ENCODE measurements around the gene PCMTD2. TPM values are rescaled to one million over a fixed set of nuclear protein-coding genes. Genes with fewer than 3 reads are reported as not detected.
A peak's percentile ranks its signal among the peaks of the same experiment; 100 is the strongest.

PCMTD2 gene
- total and polyA plus RNA-seq, 8 donors: 14.1 to 107 (median 39.2) TPM

DNA sequence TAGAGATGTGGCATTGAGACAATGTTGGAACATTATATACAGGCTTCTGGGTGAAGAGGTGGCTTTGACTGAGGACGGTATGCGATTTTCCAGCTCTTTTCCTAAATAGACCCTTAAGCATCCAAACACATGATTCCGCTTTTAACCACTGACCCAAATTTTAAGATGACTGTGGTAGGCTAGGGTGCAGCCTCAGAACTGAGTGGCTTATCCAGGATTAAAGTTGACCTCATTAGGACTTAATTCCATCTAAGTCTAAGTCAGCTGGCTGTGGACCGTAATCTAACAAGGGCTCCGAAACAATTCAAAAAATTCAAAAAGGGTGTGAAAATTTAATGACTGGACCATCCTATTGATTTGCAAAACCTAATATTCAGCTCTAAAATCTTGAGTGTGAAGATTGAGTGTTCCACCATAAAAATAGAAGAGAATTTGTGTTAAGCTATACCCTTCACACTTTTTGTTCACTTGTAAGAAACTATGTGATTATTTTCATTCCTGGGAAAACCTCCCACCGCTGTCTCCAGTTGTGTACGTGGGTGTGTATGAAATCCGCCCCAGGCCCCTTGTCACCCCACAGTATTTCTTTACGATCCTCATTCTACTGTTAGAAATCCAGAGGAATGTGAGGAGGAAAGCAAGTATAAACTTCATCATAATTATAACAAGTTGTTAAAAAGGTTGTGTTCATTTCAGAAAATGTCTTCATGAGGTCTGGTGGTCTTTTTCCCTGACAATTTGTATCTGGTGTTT, 2.7 kb downstream of the PCMTD2 start:
- Histone ChIP-seq H3K4me1 (peaks cover 16 to 50% (median 35%) of the 10 kb centered on the region in 4 donors), H3K36me3 (peaks cover 0 to 12% (median 8%) of the 10 kb centered on the region in 4 donors), H3K27me3 (no peaks in the 10 kb centered on the region), H3K4me3 (no peak overlapping the region), H3K27ac (no peak overlapping the region), H3K9me3 (no peaks in the 10 kb centered on the region)
- no peak for DNase-seq
- intact Hi-C loops (cut with DNase I; ENCODE audit: low total_unique reads): no loop called here
- WGBS, 5 donors: 87 to 91% (median 90%) methylated on average over 9 of the region's 9 CpGs
- TF ChIP-seq, protein P1, sequence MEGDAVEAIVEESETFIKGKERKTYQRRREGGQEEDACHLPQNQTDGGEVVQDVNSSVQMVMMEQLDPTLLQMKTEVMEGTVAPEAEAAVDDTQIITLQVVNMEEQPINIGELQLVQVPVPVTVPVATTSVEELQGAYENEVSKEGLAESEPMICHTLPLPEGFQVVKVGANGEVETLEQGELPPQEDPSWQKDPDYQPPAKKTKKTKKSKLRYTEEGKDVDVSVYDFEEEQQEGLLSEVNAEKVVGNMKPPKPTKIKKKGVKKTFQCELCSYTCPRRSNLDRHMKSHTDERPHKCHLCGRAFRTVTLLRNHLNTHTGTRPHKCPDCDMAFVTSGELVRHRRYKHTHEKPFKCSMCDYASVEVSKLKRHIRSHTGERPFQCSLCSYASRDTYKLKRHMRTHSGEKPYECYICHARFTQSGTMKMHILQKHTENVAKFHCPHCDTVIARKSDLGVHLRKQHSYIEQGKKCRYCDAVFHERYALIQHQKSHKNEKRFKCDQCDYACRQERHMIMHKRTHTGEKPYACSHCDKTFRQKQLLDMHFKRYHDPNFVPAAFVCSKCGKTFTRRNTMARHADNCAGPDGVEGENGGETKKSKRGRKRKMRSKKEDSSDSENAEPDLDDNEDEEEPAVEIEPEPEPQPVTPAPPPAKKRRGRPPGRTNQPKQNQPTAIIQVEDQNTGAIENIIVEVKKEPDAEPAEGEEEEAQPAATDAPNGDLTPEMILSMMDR (IDR thresholded peaks at IDR 0.05): no peak
- no peak for TF ChIP-seq EP300 (IDR thresholded peaks at IDR 0.05)
- TF ChIP-seq POLR2A (IDR thresholded peaks at IDR 0.05): no peak
- no peak for TF ChIP-seq POLR2AphosphoS5 (IDR thresholded peaks at IDR 0.05)

DNA sequence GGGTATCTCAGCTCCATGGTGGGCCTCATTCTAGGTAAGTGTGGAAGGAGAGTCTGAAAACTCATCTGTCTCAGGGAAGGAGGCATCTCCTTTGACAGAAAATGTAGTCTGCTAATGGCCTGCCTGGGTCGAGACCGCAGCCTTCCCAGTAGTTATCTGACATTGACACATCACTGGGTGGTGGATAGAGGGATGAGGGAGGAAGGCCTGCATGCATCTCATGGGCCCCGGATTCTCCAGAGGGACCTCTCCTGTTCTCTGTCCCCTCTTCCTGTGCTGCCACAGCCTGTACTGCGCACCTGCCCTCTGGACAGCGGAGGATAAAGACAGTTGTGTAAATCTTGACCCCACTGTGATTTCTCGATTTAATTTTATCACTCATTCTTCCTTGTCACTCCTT, 4.7 kb downstream of the PCMTD2 start:
- intact Hi-C loops (cut with DNase I; ENCODE audit: low total_unique reads): no loop called here
- H3K36me3 ChIP-seq: peaks cover 0 to 29% (median 12%) of the 10 kb centered on the region in 4 donors
- peak overlapping the region in 1 of 5 donors; percentile 21 for H3K27ac ChIP-seq
- H3K27me3 ChIP-seq: no peaks in the 10 kb centered on the region
- WGBS, 5 donors: 62 to 88% (median 79%) methylated on average over 6 of the region's 6 CpGs
- H3K9me3 ChIP-seq: no peaks in the 10 kb centered on the region
- TF ChIP-seq POLR2A (IDR thresholded peaks at IDR 0.05): no peak
- TF ChIP-seq, protein P1 (IDR thresholded peaks at IDR 0.05): no peak
- no peak for TF ChIP-seq EP300 (IDR thresholded peaks at IDR 0.05)
- TF ChIP-seq POLR2AphosphoS5 (IDR thresholded peaks at IDR 0.05): no peak
- DNase-seq: no peak
- H3K4me3 ChIP-seq: no peak overlapping the region
- H3K4me1 ChIP-seq: peaks cover 11 to 45% (median 32%) of the 10 kb centered on the region in 4 donors

DNA sequence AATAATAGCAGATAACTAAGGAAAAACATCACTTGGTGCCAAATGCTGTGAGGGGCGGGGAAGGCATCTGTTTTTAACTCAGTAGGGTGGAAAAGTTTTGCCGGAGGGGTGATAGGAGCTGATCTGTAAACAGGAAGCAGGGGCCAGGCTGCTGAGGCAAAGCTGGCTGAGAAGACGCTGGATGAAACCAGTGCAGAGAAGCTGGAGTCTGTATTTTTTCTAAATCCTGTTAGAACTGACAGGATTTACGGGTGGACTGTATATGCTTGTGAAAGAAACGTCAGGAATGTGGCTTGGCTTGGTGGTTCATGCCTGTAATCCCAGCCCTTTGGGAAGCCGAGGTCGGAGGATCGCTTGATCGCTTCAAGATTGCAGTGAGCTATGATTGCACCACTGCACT, 5.6 kb downstream of the PCMTD2 start:
- 45 to 60% (median 48%) methylated on average over 9 of the region's 9 CpGs for WGBS, 5 donors
- H3K36me3 ChIP-seq: peaks cover 0 to 38% (median 20%) of the 10 kb centered on the region in 4 donors

DNA sequence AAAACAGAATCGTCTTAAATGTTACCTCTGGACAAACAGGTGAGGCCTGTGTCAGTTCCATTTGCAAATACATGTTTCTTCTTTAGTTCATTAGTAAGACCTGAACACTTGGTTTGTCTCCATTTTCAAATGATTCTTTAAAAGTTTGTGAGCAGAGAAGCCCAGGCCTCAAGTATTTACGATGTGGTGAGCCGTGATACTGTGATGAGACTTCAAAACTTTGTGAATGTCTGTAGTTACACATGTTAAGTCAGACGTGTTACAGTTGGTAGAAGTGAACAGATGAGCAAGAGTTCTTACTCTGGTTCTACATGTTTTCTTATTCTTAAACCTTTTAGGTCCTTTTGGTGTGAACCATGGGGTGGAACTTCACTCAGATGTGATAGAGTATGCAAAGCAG, 8.5 kb downstream of the PCMTD2 start:
- intact Hi-C loops (cut with DNase I; ENCODE audit: low total_unique reads): no loop called here
- 78 to 84% (median 81%) methylated on average over 4 of the region's 4 CpGs for WGBS, 5 donors
- no peaks in the 10 kb centered on the region for H3K9me3 ChIP-seq
- no peak overlapping the region for H3K4me3 ChIP-seq
- H3K4me1 ChIP-seq: peaks cover 0 to 16% (median 14%) of the 10 kb centered on the region in 4 donors
- TF ChIP-seq POLR2A (IDR thresholded peaks at IDR 0.05) (no peak), POLR2AphosphoS5 (IDR thresholded peaks at IDR 0.05) (no peak), EP300 (IDR thresholded peaks at IDR 0.05) (no peak)
- TF ChIP-seq, protein P1 (IDR thresholded peaks at IDR 0.05): no peak
- no peak overlapping the region for H3K27ac ChIP-seq
- H3K27me3 ChIP-seq: no peaks in the 10 kb centered on the region
- DNase-seq: no peak
- peaks cover 7 to 64% (median 37%) of the 10 kb centered on the region in 4 donors for H3K36me3 ChIP-seq

More for the DNA sequence above, 5.6 kb downstream of the PCMTD2 start:
- intact Hi-C loops (cut with DNase I; ENCODE audit: low total_unique reads): no loop called here
- TF ChIP-seq, protein P1 (IDR thresholded peaks at IDR 0.05): no peak
- no peak for TF ChIP-seq EP300 (IDR thresholded peaks at IDR 0.05)
- no peak for TF ChIP-seq POLR2AphosphoS5 (IDR thresholded peaks at IDR 0.05)
- no peak for TF ChIP-seq POLR2A (IDR thresholded peaks at IDR 0.05)
- Histone ChIP-seq H3K4me3 (no peak overlapping the region), H3K27me3 (no peaks in the 10 kb centered on the region), H3K27ac (peak overlapping the region in 3 of 5 donors; percentile 21 to 66 (median 42)), H3K9me3 (no peaks in the 10 kb centered on the region), H3K4me1 (peaks cover 10 to 44% (median 32%) of the 10 kb centered on the region in 4 donors)
- DNase-seq: peak in 1 of 2 donors; percentile 76

Measured in stomach (tissue), 9 donors.